GM19438 (cell line): ENCODE measurements around the gene S1PR2.
"Not testable (repeated sequence)": the region's sequence is repeated elsewhere in the genome, so short reads cannot be mapped to it uniquely, and the experiment has no call there.

Experiments used
- ATAC-seq: cut with Tn5 transposase; IDR thresholded peaks from one replicate; pipeline ENCODE4 v1.9.1; 2021; ENCODE audit warnings: low read depth; ENCODE audit not compliant: unreplicated experiment

The S1PR2 gene

GRCh38 chr19:10255358-10255757, 24.2 kb upstream of the S1PR2 start:
- ATAC-seq, result no peak

- no peak for ATAC-seq
Measured at GRCh38 chr19:10254244-10254643, 23.1 kb upstream of the S1PR2 start.

GRCh38 chr19:10252707-10253106, 21.6 kb upstream of the S1PR2 start:
- ATAC-seq, result no peak

GRCh38 chr19:10251792-10252694, 20.9 kb upstream of the S1PR2 start, which contains the start of gene MRPL4:
TSS of gene MRPL4 (plus strand) at chr19:10252214. CDS start at chr19:10252254, 40 bp downstream.
- peak; percentile 74 for ATAC-seq

- no peak for ATAC-seq
Measured at GRCh38 chr19:10246511-10246910, 15.4 kb upstream of the S1PR2 start.

GRCh38 chr19:10245189-10245939, 14.2 kb upstream of the S1PR2 start:
- ATAC-seq, result no peak

- no peak for ATAC-seq
Measured at GRCh38 chr19:10243606-10244005, 12.5 kb upstream of the S1PR2 start.

GRCh38 chr19:10241826-10242449, 10.8 kb upstream of the S1PR2 start:
- ATAC-seq, result not testable (repeated sequence)

GRCh38 chr19:10238172-10238783, 7.1 kb upstream of the S1PR2 start:
- no peak for ATAC-seq

- ATAC-seq, result no peak
Measured at GRCh38 chr19:10237702-10238101, 6.6 kb upstream of the S1PR2 start.

GRCh38 chr19:10235409-10235808, 4.3 kb upstream of the S1PR2 start:
- ATAC-seq, result not testable (repeated sequence)

- ATAC-seq, result no peak
Measured at GRCh38 chr19:10235003-10235402, 3.9 kb upstream of the S1PR2 start.

- no peak for ATAC-seq
Measured at GRCh38 chr19:10233946-10234345, 2.8 kb upstream of the S1PR2 start.

- no peak for ATAC-seq
Measured at GRCh38 chr19:10231612-10232228, 589 bp upstream of the S1PR2 start.

- ATAC-seq, result no peak
Measured at GRCh38 chr19:10230173-10230860, 814 bp downstream of the S1PR2 start.

- ATAC-seq, result no peak
Measured at GRCh38 chr19:10228920-10229319, 2.2 kb downstream of the S1PR2 start.

GRCh38 chr19:10228393-10228792, 2.7 kb downstream of the S1PR2 start:
- ATAC-seq, result no peak

GRCh38 chr19:10227026-10227971, 3.8 kb downstream of the S1PR2 start:
- no peak for ATAC-seq
